Activated CD4-positive, alpha-beta T cell treated with anti-CD3 and anti-CD28 coated beads for 24 hours (primary cell): ENCODE results near the gene LTBP4.

Experiments
- DNase-seq, 2 donors: peaks; one replicate each; pipeline ENCODE4 v3.0.0-alpha.2; 2020; ENCODE audit warnings: low read depth in 2 of 2

The LTBP4 gene

GRCh38 chr19:40662925-40663694 lies 61.9 kb downstream of the LTBP4 start:
- DNase-seq = peak; percentile 92 to 93

GRCh38 chr19:40663695-40664692 lies 62.8 kb downstream of the LTBP4 start:
- DNase-seq = peak in 1 of 2 donors; percentile 4

DNA sequence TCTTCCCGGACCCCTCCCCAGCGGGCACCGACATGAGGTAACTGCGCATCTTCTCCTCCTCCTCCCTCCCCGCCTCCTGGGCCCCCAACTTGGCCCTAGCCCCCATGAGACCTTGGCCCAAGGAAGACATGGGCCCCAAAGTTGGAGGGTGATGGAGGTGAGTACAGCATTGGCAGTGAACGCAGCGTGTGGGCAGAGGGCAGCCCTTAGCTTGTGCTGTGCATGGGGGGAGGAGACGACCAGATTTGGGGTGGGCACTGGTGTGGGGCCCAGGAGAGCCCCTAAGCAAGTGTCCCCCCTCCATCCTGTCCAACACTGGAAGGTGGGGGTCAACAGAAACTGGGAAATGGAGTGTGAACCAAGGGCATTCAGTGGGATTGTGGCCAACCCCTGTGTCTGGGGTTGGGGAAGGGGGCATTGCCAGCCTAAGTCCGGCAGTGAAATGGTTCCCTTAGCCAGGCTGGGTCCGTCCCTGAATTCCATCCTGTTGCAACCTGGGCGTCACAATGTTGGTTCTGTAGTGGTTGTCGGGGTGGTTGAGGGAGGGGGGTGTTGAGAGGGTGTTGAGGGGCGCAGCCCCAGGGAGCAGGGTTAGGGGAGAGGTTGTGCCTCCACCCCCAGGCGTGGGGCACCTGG lies 65.8 kb downstream of the LTBP4 start:
- DNase-seq = no peak

DNA sequence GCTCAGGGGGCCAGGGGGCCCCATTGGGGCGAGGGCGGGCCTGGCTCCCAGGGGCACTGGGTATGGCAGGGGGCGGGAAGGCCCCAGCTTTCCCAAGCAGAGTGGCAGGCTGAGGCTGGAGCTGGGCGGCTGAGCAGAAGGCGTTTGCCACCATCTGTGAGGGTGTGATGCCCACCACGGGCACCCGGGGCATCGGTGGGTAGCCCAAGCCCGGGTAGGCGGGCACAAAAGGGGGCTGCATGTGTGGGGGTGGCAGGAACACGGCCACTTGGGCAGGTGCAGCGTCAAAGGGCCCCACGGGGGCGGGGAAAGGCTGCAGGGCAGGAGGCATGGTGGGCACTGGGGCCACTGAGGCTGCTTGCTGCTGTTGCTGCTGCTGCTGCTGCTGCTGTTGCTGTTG lies 66.4 kb downstream of the LTBP4 start:
- DNase-seq = no peak

DNA sequence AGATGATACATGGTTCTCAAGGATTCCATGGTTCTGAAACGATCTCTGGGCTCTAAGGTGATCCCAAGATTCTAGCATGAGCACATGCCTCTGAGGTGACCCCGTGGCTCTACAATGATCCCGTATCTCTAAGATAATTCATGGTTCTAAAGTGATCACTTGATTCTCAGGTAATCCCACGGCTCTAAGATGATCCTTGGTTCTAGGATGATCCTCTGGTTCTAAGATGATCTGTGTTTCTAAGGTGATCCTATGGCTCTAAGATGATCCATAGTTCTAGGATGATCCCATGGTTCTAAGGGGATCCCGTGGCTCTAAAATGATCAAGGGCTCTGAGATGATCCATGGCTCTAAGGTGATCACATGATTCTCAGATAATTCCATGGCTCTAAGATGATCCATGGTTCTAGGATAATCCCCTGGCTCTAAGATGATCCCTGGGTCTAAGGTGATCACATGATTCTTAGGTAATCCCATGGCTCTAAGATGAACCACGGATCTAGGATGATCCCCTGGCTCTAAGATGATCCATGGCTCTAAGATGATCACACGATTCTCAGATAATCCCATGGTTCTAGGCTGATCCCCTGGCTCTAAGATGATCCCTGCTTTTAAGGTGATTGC lies 67.9 kb downstream of the LTBP4 start:
- no peak for DNase-seq

DNA sequence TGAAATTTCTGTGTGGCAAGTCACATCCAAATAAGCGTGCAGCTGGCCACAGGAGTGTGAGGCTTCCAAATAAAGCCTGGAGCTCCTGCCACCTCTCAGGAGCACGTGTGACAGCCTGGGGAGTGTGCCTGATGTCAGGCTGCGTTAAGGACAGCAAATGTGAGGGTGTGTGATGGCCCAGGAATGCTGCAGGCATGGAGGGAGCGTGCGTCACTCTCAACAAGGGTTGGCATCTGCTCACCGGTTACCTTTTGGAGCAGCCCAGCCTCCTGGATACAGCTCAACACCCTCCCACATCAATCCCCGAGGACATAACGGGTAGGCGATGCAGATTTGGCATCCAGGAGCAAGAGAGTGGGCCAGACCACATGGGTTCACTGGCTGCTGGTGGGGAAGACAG lies 70.2 kb downstream of the LTBP4 start:
- no peak for DNase-seq

DNA sequence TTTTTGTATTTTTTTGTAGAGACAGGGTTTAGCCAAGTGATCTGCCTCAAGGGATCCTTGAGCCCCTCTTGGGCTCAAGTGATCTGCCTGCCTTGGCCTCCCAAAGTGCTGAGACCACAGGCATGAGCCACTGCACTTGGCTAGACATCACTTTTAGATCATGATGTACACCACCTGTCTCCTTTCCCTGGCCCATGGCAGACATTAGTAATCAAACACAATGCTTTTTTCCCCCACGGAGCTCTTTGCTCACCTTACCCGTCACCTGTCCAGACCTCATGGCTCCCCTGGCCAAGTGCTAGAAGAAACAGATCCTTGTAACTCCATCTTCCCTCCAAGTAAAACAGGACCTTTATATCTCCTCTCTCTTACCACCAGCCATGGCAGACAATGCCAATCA lies 70.9 kb downstream of the LTBP4 start:
- no peak for DNase-seq

DNA sequence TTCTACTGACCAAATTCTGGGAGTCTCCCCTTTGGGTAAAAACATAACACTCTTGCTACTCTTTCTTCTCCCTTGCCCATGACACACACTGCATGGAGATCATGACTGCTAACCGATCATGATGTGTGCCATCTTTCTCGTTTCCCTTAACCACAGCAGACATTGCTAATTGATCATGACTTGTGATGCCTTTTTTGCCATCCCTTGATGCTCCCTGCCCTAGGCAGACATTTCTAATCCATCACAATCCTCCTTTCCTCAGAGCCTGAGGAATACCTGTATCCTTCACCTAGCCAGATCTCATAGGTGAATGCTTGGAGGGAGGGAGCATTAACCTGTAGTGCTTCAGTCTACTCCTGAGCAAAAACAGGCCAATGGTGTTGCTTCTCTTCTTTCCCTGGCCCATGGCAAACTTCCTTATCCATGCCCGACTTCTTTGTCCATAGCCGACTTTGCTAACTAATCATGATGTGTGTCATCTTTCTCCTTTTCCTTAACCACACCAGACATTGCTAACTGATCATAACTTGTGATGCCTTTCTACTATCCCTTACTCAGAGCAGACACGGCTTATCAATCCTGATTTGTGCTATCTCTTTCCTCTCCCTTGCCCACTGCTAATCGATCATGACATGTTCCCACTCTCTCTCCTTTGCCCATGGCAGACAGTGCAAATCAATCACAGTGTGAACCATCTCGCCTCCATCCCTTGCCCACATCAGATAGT lies 71.6 kb downstream of the LTBP4 start:
- DNase-seq = no peak

DNA sequence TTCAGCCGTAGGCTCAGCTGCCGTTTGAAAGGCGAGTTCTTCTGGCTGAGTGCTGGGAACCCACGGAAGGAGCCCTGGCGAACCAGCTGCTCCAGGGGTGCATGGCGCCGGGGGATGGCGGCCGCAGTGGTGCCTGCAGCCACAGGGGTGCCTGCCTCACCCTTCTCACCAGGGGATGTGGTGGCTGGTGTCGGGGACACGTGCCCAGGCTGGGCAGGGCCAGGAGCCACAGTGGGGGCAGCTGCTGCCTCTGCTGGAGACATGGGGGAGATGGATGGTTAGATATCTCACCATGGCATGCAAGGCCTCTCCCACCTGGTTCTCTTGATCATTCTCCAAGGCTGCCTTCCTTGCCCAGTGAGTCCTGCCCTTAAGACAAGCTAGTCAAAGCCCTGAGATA lies 72.2 kb downstream of the LTBP4 start:
- DNase-seq = no peak

GRCh38 chr19:40674291-40674690 lies 73.1 kb downstream of the LTBP4 start:
- no peak for DNase-seq

DNA sequence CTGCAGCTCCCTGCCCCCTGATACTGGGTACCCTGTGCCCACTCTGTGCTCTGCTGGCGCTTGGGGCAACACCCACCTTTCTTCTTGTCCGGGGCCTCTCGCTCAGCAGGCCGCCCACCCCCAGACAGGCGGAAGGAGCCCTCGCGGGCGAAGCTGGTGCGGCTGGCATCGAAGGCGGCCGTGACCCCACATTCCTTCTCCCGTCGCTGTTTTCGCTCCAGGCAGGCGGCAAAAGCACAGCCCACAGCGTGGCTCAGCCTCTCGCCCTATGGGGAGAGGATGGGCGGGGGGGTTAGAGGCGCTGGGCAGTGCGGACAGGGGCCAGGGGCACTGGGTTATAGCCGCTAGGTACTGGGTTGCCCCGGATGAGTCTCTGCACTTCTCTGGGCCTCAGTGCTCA lies 76.0 kb downstream of the LTBP4 start:
- no peak for DNase-seq
